Epithelial cell of prostate (primary cell): Measurements from ENCODE around the gene SMOC2.

Experiments
- DNase-seq: peaks from one replicate; pipeline ENCODE4 v3.0.0-alpha.2; 2011; ENCODE audit warnings: low read depth, low spot score
- H3K27ac ChIP-seq: fragments of 450-650 bp; 2 replicates; pipeline ENCODE4 v1.5.1; 2017; ENCODE audit warnings: mild to moderate bottlenecking

Gene SMOC2

DNA sequence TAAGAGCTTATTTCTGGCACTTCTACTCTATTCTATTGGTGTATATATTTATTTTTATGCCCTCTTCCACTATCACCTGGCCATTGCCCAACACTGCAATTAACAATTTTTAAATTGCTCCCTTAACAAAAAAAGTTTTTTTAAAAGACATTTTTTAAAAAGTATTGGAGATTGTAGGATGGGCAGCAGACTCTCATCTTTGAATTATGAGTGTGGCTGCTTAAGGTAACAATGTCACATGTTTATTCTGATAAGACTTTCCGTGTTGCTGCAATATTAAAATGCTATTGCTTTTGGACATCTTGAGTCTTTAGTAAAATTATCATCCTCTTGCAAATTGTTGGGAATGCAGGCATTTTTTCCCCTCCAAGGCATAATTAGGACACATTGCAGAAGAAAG lies 31.4 kb downstream of the SMOC2 start:
- H3K27ac ChIP-seq: no peak overlapping the region
- DNase-seq: no peak

DNA sequence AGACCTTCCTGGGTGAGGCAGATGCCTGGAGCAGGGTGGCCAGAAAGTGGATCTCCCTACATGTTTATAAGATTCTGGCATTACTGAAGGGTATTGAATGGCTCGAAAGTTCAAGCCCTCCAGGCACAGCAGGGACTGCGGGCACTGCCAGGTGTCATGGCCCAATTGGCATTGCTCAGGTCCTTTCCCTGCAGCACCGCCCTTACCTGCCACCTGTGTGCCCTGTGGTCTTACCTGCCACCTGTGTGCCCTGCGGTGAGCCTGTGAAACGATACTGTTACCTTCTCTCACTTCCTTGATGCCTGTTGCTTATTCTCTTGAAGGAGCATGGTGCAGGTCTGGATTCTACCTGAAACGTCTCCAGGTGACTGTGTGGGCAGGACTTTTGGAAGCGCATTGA lies 32.2 kb downstream of the SMOC2 start:
- DNase-seq: no peak

DNA sequence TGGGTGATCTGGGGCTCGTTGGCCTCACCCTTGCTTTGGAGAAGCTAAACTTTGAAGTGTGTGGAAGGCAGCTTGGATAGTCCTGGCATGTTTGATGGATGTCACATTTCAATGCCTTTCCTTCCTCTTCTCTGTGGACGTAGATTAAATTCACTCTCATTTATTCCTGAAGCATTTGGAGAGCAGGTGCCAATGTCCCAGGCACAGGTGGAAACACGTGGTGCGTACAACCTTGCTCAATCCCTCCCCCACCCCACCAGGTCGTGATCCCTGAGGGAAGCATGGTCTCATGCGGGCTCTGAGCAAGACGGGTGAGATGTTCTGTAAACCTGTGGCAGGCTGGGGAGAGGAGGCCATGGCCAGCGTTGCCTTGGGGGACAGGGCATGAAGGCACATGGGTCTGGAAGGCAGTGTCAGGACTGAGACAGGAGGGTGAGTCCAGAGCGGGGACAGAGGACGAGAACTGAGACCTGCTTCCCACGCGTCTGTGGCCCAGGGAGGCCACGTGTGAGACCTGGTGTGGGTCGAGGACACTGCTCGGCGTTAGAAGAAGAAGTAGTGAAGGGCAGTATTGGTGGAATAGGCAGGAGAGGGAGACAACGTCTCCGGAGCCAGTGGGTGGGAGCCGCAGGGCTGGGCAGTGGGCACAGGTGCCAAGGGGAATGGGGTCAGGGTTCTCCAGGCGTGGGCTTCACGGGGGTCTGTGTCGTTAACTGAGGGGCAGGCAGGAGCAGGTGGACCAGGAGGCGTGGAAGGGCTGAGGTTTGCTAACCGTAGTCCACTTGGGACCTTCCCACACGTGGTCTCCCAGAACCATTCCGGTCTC lies 34.4 kb downstream of the SMOC2 start:
- no peak overlapping the region for H3K27ac ChIP-seq
- no peak for DNase-seq

More for the DNA sequence above, 32.2 kb downstream of the SMOC2 start:
- no peak overlapping the region for H3K27ac ChIP-seq

DNA sequence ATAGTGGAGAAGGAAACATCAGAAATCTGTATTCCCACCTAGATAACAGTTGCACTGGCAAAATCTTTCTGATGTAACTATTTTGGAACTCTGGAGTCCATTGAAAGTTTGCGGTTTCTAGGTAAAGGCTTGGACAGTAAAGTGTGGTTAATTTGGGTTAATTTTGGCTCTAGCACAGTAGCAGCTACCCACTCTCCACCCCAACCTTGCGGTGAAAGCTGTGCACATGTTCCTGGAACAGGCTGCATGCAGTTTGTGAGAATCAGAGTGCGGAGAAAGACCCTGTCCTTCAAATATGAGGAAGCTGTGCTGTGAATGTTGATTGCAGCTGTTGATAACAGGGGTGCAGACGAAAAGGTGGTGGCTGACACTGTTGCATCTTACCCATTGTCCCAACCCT lies 38.4 kb downstream of the SMOC2 start:
- DNase-seq: no peak
- H3K27ac ChIP-seq: no peak overlapping the region

DNA sequence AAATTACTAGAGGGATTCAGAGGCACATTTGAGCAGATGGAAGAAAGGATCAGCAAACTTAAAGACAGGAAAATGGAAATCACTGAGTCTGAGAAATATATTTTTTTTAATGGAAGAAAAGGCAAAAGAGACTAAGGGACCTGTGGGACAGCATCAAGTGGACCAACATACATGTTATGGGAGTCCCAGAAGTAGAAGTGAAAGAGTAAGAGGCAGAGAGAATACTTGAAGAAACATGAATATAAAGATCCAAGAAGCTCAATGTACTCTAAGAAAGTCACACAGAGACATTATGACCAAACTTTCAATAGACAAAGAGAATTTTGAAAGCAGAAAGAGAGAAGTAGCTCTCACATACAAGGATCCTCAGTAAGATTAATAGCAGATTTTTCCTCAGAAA lies 39.5 kb downstream of the SMOC2 start:
- no peak for DNase-seq
- H3K27ac ChIP-seq: no peak overlapping the region

DNA sequence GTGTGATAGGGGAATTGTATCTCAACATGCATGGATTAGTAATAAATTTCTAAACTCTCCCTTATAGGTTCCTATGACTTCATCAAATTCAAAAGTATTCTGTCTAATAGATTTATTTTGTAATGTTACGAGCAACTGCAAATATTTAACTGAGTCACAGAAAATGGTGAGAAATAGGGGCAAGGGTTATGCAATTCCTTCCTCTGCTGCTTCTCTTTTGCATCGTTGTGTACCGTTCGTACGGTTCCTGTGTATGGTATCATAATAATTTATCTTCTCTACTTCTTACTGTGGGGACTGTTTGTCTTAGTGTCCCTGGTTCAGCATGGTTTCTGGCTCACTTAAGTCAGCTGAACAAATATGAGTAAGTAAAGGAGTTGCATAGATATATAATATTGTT lies 44.8 kb downstream of the SMOC2 start:
- DNase-seq: no peak

DNA sequence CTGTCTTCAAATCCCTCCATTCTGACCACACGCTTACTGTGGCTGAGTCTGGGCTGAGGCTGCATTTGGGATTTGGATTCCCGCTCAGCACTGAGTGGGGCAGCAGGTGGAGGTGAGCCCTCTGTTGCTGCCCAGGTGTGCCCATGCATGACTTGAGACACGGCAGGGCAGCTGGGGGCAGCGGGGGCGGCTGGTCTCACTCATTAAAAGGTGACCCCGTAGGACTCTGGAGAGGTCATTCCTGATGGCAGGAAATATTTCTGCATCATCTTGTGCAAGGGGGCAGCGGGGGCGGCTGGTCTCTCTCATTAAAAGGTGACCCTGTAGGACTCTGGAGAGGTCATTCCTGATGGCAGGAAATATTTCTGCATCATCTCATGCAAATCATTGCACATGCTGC lies 49.8 kb downstream of the SMOC2 start:
- H3K27ac ChIP-seq: no peak overlapping the region
- no peak for DNase-seq

More for the DNA sequence above, 44.8 kb downstream of the SMOC2 start:
- H3K27ac ChIP-seq: no peak overlapping the region

DNA sequence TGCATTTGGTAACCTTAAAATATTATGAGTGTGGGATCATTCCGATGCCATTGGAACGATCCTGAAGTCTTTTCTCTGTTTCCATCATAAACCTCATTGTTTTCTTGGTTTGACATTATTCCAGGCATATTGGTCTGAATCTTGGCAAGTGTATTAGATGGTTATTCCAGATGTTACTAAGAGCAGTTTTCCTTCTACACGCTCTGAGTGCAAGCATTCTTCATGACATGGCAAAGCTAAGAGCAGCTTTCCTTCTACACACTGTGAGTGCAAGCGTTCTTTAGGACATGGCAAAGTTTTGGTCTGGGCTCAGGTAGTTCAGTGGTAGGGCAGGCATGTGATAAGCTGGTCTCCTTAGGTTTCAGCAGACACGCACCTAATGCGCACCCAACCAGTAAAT lies 53.0 kb downstream of the SMOC2 start:
- DNase-seq: no peak

DNA sequence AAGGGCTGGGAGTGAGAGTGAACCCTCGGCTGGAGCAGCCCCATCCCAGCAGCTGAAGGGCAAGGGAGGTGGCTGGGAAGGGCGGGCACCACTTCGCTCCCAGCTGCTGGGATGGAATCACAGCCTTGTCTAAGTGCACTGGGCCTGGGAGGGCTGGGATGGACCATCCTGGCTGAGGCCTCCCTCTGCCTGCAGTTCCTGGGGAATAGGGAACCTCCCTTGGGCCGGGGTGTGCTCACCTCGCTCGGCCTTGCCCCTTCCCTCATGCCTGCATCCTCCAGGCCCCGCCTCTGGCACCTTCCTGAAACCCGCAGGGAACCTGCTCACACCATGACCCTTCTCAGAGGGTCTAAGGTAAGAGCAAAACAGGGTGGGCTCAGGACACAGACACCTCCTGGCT lies 53.7 kb downstream of the SMOC2 start:
- DNase-seq: no peak
- no peak overlapping the region for H3K27ac ChIP-seq

More for the DNA sequence above, 53.0 kb downstream of the SMOC2 start:
- H3K27ac ChIP-seq: no peak overlapping the region

DNA sequence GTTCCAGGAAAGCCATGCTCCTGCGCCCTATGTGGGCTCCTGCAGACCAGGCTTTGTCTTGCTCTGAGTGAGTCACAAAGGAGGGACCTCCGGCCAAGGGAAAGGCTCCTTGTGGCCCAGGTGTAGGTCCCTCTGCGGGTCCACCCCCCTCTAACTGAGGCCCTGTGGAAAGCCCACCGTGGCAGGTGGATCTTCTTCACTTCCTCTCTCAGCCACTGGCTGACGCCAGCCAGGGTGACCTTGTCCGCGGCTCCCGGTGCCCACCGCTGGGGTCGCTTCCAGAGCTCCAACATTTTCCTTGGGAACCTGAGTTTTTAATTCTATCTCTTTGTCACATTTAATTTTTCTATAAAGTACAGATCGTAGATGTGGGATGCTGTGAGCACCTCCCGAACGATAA lies 54.1 kb downstream of the SMOC2 start:
- no peak overlapping the region for H3K27ac ChIP-seq
- DNase-seq: no peak

DNA sequence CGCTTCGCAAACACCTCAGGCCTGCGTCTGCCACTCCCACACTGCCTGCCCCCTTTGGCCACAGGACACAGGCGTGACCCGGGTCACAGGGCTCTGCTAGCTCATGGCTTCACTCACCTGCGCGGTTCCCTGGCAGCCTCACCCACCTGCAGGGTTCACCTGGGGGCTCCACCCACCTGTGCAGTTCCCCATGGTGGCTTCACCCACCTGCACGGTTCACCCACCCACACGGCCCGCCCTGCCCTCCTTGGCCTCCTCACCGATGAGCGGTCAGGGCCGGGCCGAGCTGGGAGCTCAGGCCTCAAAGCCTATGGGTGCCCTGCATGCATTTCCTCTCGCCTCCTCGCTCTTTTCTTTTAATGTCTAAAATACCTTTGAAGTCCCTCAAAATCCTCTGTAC lies 54.7 kb downstream of the SMOC2 start:
- no peak overlapping the region for H3K27ac ChIP-seq
- DNase-seq: no peak

DNA sequence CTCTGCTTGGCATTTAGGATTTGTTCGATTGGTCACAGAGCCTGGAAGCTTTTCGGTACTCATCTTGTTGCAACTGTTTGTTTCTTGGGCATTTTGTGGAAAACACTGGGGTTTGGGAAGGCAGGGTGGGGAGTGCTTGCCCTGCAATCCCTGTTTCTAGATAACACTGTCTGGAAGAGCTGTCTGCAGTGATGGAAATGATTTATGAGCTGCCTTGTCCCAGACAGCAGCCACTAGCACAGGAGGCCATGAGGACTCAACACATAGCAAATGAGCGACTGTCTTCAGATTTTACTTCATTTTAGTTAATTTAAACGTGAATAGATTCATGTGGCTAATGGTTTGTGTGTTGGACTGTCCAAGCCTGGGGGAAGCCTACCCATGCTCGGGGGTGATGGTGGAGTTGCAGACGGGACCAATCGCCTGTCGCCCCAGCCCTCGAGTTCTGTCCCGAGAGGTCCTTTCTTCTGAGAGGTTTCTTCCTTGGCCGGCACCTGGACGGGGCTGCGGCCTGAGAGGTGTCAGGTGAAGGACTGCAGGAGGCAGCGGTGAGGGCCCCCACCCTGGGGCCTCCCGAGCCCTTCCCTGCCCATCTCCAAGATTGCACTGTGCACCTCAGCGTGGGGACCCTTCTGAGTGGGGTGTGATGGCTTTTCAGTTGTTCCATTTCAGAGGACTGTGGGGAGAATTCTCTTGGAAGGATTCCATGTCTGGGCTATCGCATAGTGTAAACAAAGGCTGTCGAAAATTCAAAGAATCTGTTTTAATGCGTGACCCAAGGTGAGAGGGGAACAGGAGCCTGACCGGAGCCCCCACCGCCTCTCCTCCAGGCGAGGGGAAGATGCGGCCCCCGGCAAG lies 55.4 kb downstream of the SMOC2 start:
- no peak overlapping the region for H3K27ac ChIP-seq
- no peak for DNase-seq

DNA sequence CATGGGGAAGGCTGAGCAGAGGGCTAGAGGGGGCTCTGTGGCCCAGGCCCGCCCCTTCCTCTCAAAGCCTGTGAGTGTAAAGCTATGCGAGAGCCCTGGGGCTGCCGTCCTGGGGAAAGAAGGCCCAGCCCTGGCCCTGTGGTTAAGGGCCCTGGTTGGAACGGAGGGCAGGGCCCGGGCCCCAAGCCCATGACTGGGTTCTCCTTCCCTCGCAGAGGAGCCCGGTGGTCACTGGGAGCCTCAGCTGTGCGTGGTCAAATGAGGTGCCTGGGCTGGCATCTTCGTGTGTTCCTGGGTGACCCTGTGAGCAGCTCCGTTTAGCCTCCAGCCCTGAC lies 56.0 kb downstream of the SMOC2 start:
- DNase-seq: no peak
- H3K27ac ChIP-seq: no peak overlapping the region

DNA sequence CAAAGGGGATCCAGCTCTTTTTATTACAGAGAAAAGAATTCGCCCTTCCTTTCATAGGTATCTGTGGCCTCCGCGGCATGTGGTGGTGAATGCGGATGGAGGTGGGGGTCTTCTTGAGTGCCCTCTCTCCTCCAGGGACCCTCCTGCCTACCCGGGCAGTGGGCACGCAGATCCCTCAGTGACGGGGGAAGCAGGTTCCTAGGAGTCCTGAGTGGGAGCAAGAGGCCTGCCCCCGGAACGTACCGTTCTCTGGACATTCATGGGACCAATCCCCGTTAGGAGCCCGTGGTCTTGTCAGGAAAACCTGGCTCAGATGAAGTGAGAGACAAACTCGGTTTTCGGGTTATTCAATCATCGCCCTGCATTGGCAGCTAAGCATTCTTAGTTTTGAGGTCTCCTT lies 56.4 kb downstream of the SMOC2 start:
- DNase-seq: no peak
- H3K27ac ChIP-seq: no peak overlapping the region

DNA sequence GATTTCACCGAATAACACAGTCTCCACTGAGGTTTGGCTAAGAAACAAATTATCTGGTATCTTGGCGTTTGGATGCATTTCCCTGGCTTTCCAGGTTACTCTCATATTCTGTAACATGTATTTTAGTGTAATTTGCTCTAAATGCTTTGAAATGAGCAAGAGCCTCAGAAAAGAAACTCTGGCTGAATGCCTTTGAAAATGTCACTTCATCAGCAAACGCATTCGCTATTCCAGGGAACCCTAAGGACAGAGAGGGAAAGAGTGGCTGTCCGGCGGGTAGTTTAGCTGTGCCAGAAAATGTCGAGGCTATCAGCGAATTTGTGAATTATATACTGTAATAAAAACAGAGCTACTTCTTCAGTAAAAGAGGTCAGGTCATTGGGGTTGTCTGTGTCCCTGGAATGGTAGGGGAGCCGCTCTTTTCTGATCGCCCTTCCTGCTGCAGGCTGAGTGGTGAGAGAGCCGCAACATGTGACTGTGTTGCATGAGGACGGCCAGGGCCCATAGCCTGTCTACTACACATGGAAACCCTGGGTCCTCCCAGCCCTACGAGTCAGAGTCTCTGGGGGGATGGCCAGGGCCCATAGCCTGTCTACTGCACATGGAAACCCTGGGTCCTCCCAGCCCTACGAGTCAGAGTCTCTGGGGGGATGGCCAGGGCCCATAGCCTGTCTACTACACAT lies 57.3 kb downstream of the SMOC2 start:
- H3K27ac ChIP-seq: no peak overlapping the region
- no peak for DNase-seq

DNA sequence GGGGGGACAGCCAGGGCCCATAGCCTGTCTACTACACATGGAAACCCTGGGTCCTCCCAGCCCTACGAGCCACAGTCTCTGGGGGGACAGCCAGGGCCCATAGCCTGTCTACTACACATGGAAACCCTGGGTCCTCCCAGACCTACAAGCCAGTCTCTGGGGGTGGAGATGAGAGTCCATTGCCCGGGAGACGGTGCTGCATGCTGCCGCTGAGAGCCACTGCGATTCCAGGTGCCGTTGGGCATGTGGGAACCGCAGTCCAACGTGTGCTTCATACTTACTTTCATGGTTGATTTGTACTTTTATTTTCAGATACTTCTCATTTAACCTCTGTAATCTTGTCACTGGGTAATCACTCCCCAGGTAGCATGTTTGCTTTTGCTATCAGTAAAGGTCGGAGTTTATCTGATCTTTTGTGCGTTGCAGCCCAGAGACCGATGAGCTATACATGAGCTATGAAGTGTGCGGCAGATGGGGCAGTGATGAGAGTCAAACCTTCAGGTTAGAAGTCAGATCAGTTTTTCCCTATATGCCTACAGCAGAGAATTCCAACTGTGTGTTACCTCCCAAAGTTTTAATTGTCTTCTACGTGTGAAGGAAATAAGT lies 58.2 kb downstream of the SMOC2 start:
- no peak for DNase-seq
- H3K27ac ChIP-seq: no peak overlapping the region

DNA sequence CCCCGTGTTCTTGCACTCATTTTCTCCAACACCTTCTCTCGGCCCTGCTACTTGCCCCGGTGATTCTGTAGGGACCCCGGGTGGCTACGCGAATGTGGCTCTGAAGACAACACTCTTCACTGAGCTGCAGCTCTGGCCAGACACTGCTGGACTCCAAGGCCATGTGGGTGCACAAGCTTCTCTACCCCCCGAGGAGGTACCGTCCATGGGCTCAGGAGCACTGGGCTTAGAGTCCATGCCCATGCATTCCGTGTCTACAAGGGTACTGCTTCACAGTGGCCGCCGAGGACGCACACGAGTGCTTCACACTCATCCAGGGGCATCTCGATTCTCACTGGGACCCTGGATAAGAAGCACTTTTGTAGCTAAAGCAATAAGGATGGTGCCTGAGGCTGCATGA lies 59.5 kb downstream of the SMOC2 start:
- no peak for DNase-seq
- H3K27ac ChIP-seq: no peak overlapping the region

DNA sequence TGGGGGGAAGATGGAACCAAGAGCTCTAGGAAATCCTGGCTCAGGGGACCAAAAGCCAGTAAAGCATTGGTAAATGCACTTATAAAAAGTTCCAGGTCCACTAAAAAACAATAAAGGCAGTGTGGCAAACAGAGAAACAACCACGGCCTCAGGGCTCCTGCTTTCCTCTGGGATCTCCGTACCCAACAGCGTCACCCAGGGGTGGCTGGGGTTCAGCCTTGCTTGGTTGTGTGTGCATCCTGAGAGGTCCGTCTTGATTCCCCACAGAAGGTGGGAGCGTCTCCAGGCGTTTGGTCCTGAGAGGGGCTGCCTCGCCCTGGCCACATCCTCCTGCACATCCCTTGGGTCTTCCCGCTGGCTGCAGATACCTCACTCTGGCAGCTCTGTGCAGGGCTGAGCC lies 60.6 kb downstream of the SMOC2 start:
- no peak for DNase-seq
- no peak overlapping the region for H3K27ac ChIP-seq

DNA sequence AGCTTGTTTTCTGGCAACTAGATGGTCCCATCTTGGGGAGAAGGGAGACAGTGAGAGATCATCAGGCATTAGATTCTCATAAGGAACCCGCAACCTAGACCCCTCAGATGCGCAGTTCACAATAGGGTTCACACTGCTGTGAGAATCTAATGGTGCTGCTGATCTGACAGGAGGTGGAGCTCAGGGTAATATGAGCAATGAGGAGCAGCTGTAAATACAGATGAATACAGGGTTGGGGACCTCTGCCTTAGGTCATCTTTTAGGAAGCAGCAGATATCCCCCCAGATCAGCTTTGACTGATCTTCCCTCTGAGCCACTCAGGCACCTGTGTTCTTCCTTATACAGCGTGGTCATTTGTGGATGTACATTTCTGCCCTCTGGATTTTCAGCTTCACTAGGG lies 63.4 kb downstream of the SMOC2 start:
- no peak overlapping the region for H3K27ac ChIP-seq
- DNase-seq: no peak

DNA sequence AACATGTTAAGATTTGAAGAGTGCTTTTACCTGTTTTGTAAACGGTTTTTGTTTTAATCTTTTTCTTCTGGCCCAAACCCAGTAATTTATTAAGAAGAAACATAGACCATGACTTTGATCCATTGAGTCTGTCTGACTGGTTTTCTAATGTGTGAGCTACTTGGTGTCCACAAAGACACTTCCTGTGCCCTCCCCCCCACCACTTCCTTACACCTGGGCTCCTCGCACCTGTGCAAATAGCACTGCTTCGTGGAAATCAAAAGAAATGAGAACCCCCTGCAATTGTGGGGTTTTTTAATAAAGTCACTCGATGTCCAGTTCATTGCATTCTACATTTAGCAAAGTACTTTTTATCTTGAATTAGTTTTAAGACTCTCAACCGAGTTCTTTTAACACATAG lies 65.5 kb downstream of the SMOC2 start:
- no peak for DNase-seq
- H3K27ac ChIP-seq: no peak overlapping the region

DNA sequence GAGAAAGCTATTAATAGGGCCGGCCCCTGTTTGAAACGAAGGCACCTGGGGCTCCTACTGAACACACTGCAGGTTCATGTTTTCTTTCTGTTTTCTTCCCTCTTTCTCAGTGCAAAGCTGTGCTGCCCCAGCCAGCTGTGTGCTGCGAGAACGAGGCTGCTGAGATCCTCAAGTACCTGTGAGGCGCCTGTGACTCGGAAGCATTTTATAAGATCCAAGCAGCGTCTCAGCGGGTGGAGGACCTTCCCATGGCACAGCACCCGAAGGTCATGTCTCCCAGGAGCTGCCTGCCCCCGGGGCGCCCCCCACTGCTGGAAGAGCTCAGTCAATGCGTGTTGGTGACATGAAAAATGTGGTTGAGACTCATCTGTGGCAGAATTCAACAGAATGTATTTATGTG lies 66.3 kb downstream of the SMOC2 start:
- no peak overlapping the region for H3K27ac ChIP-seq
- no peak for DNase-seq
